ENCODE measurements around the gene UNG. TPM values are rescaled to one million over a fixed set of nuclear protein-coding genes. Genes with fewer than 3 reads are reported as not detected.

UNG gene
- total and polyA plus RNA-seq, 11 donors = 14.5 to 37.8 (median 25.3) TPM

DNA sequence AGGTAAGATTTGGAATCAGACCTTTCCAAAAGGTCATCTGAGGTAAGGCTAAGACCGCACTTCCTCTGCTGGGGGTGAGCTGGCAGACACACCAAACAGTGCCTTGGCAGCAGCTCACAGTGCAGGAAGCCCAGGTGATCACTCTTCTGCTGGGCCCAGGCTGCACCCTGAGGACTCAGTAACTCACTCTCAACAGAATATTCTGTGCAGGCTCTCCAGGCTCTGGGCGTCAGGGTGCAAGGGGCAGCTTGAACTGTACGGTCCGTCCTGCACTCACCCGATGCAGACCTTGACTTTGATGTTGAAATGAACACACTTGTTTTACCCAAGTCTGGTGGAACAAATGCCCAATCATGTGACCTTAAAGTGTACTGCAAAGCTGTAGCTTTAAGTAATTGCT, 10.1 kb upstream of the UNG start:
- no peaks in the 10 kb centered on the region for H3K9me3 ChIP-seq
- intact Hi-C loops (cut with DNase I) = loop anchor here in 2 of 10 donors (10.0 kb wide), 2 partner anchors 152 to 202 kb away; partner anchors contain the start of gene DAO (in 1 of the 2)
- no peaks in the 10 kb centered on the region for H3K27me3 ChIP-seq
- DNase-seq (no peak), ATAC-seq (peak in 3 of 4 donors; percentile 47 to 54 (median 48))
- TF ChIP-seq CTCF (IDR thresholded peaks at IDR 0.05) (no peak), POLR2A (IDR thresholded peaks at IDR 0.05) (no peak)
- H3K27ac ChIP-seq = no peak overlapping the region
- no peak overlapping the region for H3K4me3 ChIP-seq
- 42 to 60% (median 43%) methylated on average over 5 of the region's 5 CpGs for WGBS, 4 donors
- peaks cover 0 to 12% (median 6%) of the 10 kb centered on the region in 12 donors for H3K4me1 ChIP-seq
- H3K36me3 ChIP-seq = peaks cover 0 to 89% (median 76%) of the 10 kb centered on the region in 9 donors

- H3K27me3 ChIP-seq = no peaks in the 10 kb centered on the region
- TF ChIP-seq CTCF (IDR thresholded peaks at IDR 0.05) = no peak
- TF ChIP-seq POLR2A (IDR thresholded peaks at IDR 0.05) = no peak
- WGBS, 4 donors = 80 to 91% (median 90%) methylated on average over 6 of the region's 6 CpGs
- no peak overlapping the region for H3K27ac ChIP-seq
- H3K4me3 ChIP-seq = no peak overlapping the region
- H3K9me3 ChIP-seq = no peaks in the 10 kb centered on the region
- intact Hi-C loops (cut with DNase I) = loop anchor here in 2 of 10 donors (10.0 kb wide), 2 partner anchors 154 to 204 kb away; partner anchors contain the start of gene DAO (in 1 of the 2)
- DNase-seq (no peak), ATAC-seq (no peak)
- H3K36me3 ChIP-seq = peaks cover 0 to 75% (median 61%) of the 10 kb centered on the region in 9 donors
- peaks cover 0 to 26% (median 17%) of the 10 kb centered on the region in 12 donors for H3K4me1 ChIP-seq
These were observed 8.6 kb upstream of the UNG start for GRCh38 chr12:109088818-109089217.

GRCh38 chr12:109089683-109090082, 7.7 kb upstream of the UNG start:
- WGBS, 4 donors = 81 to 86% (median 85%) methylated on average over 7 of the region's 7 CpGs
- Histone ChIP-seq H3K27ac (no peak overlapping the region), H3K9me3 (no peaks in the 10 kb centered on the region), H3K36me3 (peaks cover 0 to 66% (median 52%) of the 10 kb centered on the region in 9 donors), H3K4me1 (peaks cover 0 to 26% (median 17%) of the 10 kb centered on the region in 12 donors), H3K4me3 (no peak overlapping the region), H3K27me3 (no peaks in the 10 kb centered on the region)
- ATAC-seq (no peak), DNase-seq (no peak)
- no peak for TF ChIP-seq POLR2A (IDR thresholded peaks at IDR 0.05)
- no peak for TF ChIP-seq CTCF (IDR thresholded peaks at IDR 0.05)
- intact Hi-C loops (cut with DNase I) = loop anchor here in 9 of 10 donors (5.0 to 10.0 kb wide), 13 partner anchors 135 to 527 kb away; partner anchors contain the start of genes ISCU (in 5 of the 9), SART3 (in 5 of the 9), DAO (in 3 of the 9) and SSH1 (in 1 of the 9)

DNA sequence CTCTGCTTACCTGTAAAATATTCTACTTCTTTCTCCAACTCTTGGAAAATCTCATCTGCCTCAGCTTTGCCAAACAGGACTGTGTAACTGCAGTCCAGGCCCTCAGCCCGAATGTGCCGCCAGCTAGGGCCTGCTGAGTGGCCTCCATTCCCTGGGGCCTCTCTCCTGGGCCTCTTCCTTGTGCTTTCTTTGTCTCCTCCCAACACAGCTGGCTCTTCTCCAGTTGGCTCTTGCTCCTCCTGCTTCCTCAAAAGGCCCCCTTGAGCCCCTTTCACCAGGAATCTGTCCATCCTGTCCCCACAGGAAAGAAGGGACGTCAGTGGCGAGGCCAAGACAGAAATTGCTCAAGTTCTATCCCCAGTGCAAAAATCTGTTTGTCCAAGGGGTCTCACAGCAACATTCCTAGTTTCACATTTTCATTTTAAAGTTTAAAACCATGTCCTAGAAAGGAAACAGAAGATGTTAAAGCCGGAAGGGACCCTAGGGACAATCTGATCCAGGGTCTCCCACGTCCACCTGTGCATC, 4.8 kb upstream of the UNG start:
- H3K27ac ChIP-seq = peak overlapping the region in 9 of 12 donors; percentile 2 to 82 (median 53)
- DNase-seq (no peak), ATAC-seq (no peak)
- peaks cover 0 to 27% (median 21%) of the 10 kb centered on the region in 12 donors for H3K4me1 ChIP-seq
- H3K27me3 ChIP-seq = no peaks in the 10 kb centered on the region
- no peaks in the 10 kb centered on the region for H3K9me3 ChIP-seq
- H3K36me3 ChIP-seq = peaks cover 0 to 37% (median 23%) of the 10 kb centered on the region in 9 donors
- 41 to 50% (median 45%) methylated on average over 6 of the region's 6 CpGs for WGBS, 4 donors
- intact Hi-C loops (cut with DNase I) = loop anchor here in 9 of 10 donors (1.0 to 10.0 kb wide), 15 partner anchors 40 to 530 kb away; partner anchors contain the start of genes ISCU (in 5 of the 9), SART3 (in 5 of the 9), DAO (in 2 of the 9) and SSH1 (in 1 of the 9)
- peak overlapping the region; percentile 4 to 69 (median 58) for H3K4me3 ChIP-seq
- TF ChIP-seq CTCF (IDR thresholded peaks at IDR 0.05) = no peak
- TF ChIP-seq POLR2A (IDR thresholded peaks at IDR 0.05) = no peak

All from heart left ventricle (tissue), 16 donors.